ENCODE results near the gene GALNT2.

The GALNT2 gene

GRCh38 chr1:230279583-230279945 lies 212.5 kb downstream of the GALNT2 start:
- TF ChIP-seq, protein P1, sequence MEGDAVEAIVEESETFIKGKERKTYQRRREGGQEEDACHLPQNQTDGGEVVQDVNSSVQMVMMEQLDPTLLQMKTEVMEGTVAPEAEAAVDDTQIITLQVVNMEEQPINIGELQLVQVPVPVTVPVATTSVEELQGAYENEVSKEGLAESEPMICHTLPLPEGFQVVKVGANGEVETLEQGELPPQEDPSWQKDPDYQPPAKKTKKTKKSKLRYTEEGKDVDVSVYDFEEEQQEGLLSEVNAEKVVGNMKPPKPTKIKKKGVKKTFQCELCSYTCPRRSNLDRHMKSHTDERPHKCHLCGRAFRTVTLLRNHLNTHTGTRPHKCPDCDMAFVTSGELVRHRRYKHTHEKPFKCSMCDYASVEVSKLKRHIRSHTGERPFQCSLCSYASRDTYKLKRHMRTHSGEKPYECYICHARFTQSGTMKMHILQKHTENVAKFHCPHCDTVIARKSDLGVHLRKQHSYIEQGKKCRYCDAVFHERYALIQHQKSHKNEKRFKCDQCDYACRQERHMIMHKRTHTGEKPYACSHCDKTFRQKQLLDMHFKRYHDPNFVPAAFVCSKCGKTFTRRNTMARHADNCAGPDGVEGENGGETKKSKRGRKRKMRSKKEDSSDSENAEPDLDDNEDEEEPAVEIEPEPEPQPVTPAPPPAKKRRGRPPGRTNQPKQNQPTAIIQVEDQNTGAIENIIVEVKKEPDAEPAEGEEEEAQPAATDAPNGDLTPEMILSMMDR (IDR thresholded peaks at IDR 0.05; ENCODE audit: control insufficient read depth, insufficient read depth, low read depth, low read length, missing control alignments), result no peak
- H3K4me3 ChIP-seq (ENCODE audit: control insufficient read depth, low read depth, low read length), result no peak overlapping the region
- DNase-seq (ENCODE audit: low read depth), result no peak

GRCh38 chr1:230280054-230280795 lies 213.2 kb downstream of the GALNT2 start:
- no peak overlapping the region for H3K4me3 ChIP-seq (ENCODE audit: control insufficient read depth, low read depth, low read length)
- TF ChIP-seq, protein P1 (IDR thresholded peaks at IDR 0.05; ENCODE audit: control insufficient read depth, insufficient read depth, low read depth, low read length, missing control alignments), result no peak
- no peak for DNase-seq (ENCODE audit: low read depth)

DNA sequence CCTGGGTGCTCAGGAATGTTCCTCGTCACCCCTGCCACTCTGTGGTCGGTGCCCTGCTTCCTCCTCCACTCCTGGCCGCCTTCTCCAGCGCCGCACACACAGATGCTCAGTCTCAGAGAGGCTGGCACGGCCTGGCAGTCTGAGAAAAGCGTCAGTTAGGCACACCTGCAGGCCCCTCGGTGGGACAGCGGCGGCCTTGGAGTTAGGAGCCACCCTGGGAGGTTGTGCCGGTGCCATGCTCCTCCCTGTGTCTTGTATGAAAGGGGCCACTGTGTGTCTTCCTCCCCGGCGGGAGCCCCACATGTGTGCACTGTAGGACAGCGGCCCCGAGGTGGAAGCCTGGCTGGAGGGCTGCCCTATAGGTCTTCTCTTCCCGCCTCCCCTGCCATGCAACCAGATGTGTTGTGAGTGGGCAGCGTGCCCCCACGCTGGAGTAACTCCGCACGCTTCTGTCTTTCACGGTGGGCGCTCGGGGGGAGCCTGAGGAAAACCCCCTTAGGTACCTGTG lies 213.9 kb downstream of the GALNT2 start:
- H3K4me3 ChIP-seq (ENCODE audit: control insufficient read depth, low read depth, low read length), result no peak overlapping the region
- no peak for DNase-seq (ENCODE audit: low read depth)
- TF ChIP-seq, protein P1 (IDR thresholded peaks at IDR 0.05; ENCODE audit: control insufficient read depth, insufficient read depth, low read depth, low read length, missing control alignments), result no peak

- no peak for DNase-seq (ENCODE audit: low read depth)
- H3K4me3 ChIP-seq (ENCODE audit: control insufficient read depth, low read depth, low read length), result no peak overlapping the region
- TF ChIP-seq, protein P1 (IDR thresholded peaks at IDR 0.05; ENCODE audit: control insufficient read depth, insufficient read depth, low read depth, low read length, missing control alignments), result no peak
Observed at GRCh38 chr1:230281556-230281955, 214.5 kb downstream of the GALNT2 start.

DNA sequence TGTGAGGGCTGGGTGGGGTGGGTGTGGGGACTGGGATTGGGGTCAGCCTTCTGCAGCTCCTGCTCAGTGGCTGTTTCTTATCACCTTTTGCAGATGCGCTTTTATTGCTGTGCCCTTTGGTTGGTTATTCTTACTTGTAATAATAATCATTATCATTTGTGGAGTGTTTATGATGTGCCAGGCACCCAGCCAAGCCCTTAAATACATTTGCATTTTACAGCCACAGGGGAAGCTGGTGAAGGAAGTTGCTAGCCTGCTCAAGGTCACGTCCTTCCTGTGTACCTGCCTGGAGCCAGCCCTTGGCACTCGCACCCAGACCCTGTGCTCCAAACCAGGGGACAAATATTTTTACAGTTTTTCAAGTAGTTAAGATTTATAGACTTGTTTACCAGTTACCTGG lies 215.1 kb downstream of the GALNT2 start:
- TF ChIP-seq, protein P1 (IDR thresholded peaks at IDR 0.05; ENCODE audit: control insufficient read depth, insufficient read depth, low read depth, low read length, missing control alignments), result no peak
- DNase-seq (ENCODE audit: low read depth), result no peak
- H3K4me3 ChIP-seq (ENCODE audit: control insufficient read depth, low read depth, low read length), result no peak overlapping the region

- no peak overlapping the region for H3K4me3 ChIP-seq (ENCODE audit: control insufficient read depth, low read depth, low read length)
- TF ChIP-seq, protein P1 (IDR thresholded peaks at IDR 0.05; ENCODE audit: control insufficient read depth, insufficient read depth, low read depth, low read length, missing control alignments), result no peak
- DNase-seq (ENCODE audit: low read depth), result no peak
Observed at GRCh38 chr1:230283678-230284077, 216.6 kb downstream of the GALNT2 start.
